Measurements from ENCODE around the gene TNFRSF19. TPM values are rescaled to one million over a fixed set of nuclear protein-coding genes. Genes with fewer than 3 reads are reported as not detected.

Gene TNFRSF19
- total and polyA plus RNA-seq, 2 of the 4 experiments (the other 2 are of a cell fraction), result 18.6 to 26.3 TPM

DNA sequence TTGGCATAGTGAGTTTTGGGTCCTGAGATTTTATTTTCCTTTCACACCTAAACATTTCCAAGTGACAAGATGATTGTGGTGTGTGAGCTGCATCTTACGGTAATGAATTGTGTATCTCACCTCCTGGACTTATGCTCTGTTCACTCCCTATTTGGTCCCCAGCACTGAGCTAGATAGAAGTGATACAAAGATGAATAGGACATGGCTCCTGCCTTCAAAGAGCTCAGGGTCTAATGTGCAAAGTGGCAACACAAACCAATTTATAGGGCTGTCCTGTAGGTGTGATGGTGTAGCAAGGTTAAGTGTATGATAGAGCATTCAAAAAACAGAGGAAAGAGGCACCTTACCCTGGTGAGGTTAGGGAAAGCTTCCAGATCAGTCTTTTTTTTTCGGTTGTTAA is 17.6 kb upstream of the TNFRSF19 start:
- peaks cover 5% of the 10 kb centered on the region; the same call in 1 of the 2 replicates for H3K9me3 ChIP-seq (ENCODE audit: control insufficient read depth, insufficient read depth, low read length)
- H3K27ac ChIP-seq (ENCODE audit: insufficient read depth, low read length), result no peak overlapping the region
- H3K4me1 ChIP-seq (ENCODE audit: control insufficient read depth, insufficient read depth, low read length), result peaks cover 4% of the 10 kb centered on the region
- H2BK5ac ChIP-seq (ENCODE audit: low read depth, low read length, poor library complexity, severe bottlenecking), result no peak overlapping the region
- in situ Hi-C loops (cut with MboI; ENCODE audit: low sequenced_read_pairs), result no loop called here
- H2AFZ ChIP-seq (replicated peaks; ENCODE audit: low read length, poor library complexity), result no peak overlapping the region
- H2BK120ac ChIP-seq (ENCODE audit: low read depth, low read length), result no peak overlapping the region
- dilution Hi-C loops (cut with HindIII; ENCODE audit: low sequenced_read_pairs, unreplicated experiment), result no loop called here
- H4K91ac ChIP-seq (ENCODE audit: insufficient read depth, low read depth, low read length), result no peak overlapping the region
- WGBS, 2 experiments (ENCODE audit: extremely low coverage in 2 of 2, insufficient read length in 1 of 2), result no CpG with 5 or more reads among the region's 2 CpGs
- no peaks in the 10 kb centered on the region for H4K20me1 ChIP-seq (ENCODE audit: insufficient read depth, low read length)
- DNase-seq, result no peak
- ChIA-PET CTCF (no interaction called here), POLR2A (ENCODE audit: unreplicated experiment) (no interaction called here)
- no peak overlapping the region for H3K23ac ChIP-seq (ENCODE audit: low read depth, low read length)
- no peaks in the 10 kb centered on the region for H3K79me1 ChIP-seq (ENCODE audit: low read depth in 1 of 2, low read length in 2 of 2)
- intact Hi-C loops (cut with micrococcal nuclease), result no loop called here
- no peak overlapping the region for H4K5ac ChIP-seq (ENCODE audit: low read depth, low read length)
- H3K14ac ChIP-seq (replicated peaks; ENCODE audit: low read depth, low read length), result no peak overlapping the region
- H3K18ac ChIP-seq (ENCODE audit: low read depth, low read length), result no peak overlapping the region
- no peak overlapping the region for H3K56ac ChIP-seq (ENCODE audit: extremely low read depth, insufficient read depth, low read length)
- no peak overlapping the region for H3K4ac ChIP-seq (ENCODE audit: low read depth, low read length)
- peak overlapping the region; percentile 26 for H2BK20ac ChIP-seq (ENCODE audit: low read depth, low read length)
- TF ChIP-seq CTCF (conservative IDR thresholded peaks at IDR 0.05; ENCODE audit: low read depth, low read length), result no peak
- ATAC-seq (ENCODE audit: low read depth), result no peak
- H2AK9ac ChIP-seq (replicated peaks; ENCODE audit: low read depth, low read length, poor library complexity), result no peak overlapping the region
- peak overlapping the region; percentile 67; the same call in 1 of the 3 replicates for H2BK15ac ChIP-seq (ENCODE audit: low read depth, low read length)
- H4K8ac ChIP-seq (ENCODE audit: low read depth in 2 of 2, low read length in 2 of 2), result no peak overlapping the region
- no peaks in the 10 kb centered on the region for H3K27me3 ChIP-seq (ENCODE audit: control insufficient read depth, insufficient read depth, low read length)
- peaks cover 7% of the 10 kb centered on the region for H3K9me1 ChIP-seq (ENCODE audit: insufficient read depth, low read length)
- no peak overlapping the region for H3K9ac ChIP-seq (ENCODE audit: low read depth, low read length)
- H2AK5ac ChIP-seq (ENCODE audit: low read depth, low read length), result no peak overlapping the region
- no TSS peak for BruUV-seq (replicated peaks)
- H3K4me3 ChIP-seq (ENCODE audit: insufficient read depth, low read depth, low read length), result no peak overlapping the region
- H3K36me3 ChIP-seq (ENCODE audit: control insufficient read depth, insufficient read depth, low read length), result no peaks in the 10 kb centered on the region
- no peak overlapping the region for H3K4me2 ChIP-seq (ENCODE audit: low read depth, low read length)

Measured in IMR-90 (cell line).